GM18499 (cell line): ENCODE measurements around the gene SLC36A1.
A peak's percentile ranks its signal among the peaks of the same experiment; 100 is the strongest.

Source experiments
- ATAC-seq: cut with Tn5 transposase; IDR thresholded peaks from one replicate; pipeline ENCODE4 v1.9.1; 2021; ENCODE audit warnings: moderate number of reproducible peaks; ENCODE audit not compliant: insufficient read depth, unreplicated experiment

The SLC36A1 gene

GRCh38 chr5:151523335-151523734, 75.9 kb downstream of the SLC36A1 start:
- peak; percentile 77 for ATAC-seq

GRCh38 chr5:151528153-151528552, 80.8 kb downstream of the SLC36A1 start:
- no peak for ATAC-seq

GRCh38 chr5:151528996-151529395, 81.6 kb downstream of the SLC36A1 start:
- no peak for ATAC-seq

- no peak for ATAC-seq
Observed at GRCh38 chr5:151531581-151531980, 84.2 kb downstream of the SLC36A1 start.

GRCh38 chr5:151532416-151532815, 85.0 kb downstream of the SLC36A1 start:
- no peak for ATAC-seq

- ATAC-seq = no peak
Observed at GRCh38 chr5:151534350-151534749, 86.9 kb downstream of the SLC36A1 start.

GRCh38 chr5:151537044-151537443, 89.6 kb downstream of the SLC36A1 start:
- ATAC-seq = no peak

- no peak for ATAC-seq
Observed at GRCh38 chr5:151541571-151541970, 94.2 kb downstream of the SLC36A1 start.
